ENCODE measurements around the gene LYL1. TPM values are rescaled to one million over a fixed set of nuclear protein-coding genes. Genes with fewer than 3 reads are reported as not detected.
A peak's percentile ranks its signal among the peaks of the same experiment; 100 is the strongest.

Gene LYL1
- total and polyA plus RNA-seq, 9 of the 15 experiments (the other 6 are each of a cell fraction or from before 2014, with no cell fraction given): 1.3 to 266 (median 34.0) TPM

DNA sequence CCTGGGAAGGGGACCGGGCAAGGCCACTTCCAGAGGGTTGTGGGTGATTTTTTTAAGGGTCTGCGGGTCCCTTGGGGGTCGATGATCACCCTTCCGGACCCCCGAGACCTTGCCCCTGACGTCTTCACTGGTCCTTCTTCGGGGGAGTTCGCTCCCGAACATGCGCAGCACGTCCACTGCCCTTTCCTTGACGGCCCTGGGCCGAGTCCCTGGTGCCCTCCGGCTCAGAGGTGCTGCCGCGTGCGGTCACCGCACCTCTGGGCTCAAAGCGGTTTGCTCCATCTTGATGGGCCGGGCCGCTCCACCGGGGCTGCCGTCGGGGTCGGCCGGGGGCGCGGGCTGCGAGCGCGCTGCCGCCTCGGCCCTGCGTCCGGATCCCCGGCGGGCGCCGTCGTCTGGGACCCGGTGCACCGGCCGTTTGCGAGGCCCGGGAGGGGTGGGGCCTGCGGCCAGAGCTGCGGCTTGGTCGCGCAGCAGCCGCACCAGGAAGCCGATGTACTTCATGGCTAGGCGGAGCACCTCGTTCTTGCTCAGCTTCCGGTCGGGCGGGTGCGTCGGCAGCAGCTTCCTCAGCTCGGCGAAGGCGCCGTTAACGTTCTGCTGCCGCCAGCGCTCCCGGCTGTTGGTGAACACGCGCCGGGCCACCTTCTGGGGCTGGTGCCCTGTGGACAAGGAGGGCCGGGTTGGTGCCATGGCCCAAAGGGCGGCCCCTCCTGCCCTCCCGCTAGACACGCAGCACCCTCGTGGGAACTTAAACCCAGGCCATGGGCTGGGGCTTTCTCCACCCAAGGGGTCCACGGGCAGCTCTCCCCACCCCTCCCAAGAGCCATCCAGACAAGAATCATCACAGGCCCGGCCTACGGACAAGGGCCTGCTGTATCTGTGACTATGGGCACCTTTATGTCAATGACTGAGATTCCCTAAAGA lies 3.3 kb downstream of the LYL1 start (continued):
- TF ChIP-seq TFAM (CRISPR knock-in tag; conservative IDR thresholded peaks at IDR 0.05): no peak
- no peak for TF ChIP-seq TAF9B (IDR thresholded peaks at IDR 0.05; ENCODE audit: partially characterized antibody)
- TF ChIP-seq, protein P1, sequence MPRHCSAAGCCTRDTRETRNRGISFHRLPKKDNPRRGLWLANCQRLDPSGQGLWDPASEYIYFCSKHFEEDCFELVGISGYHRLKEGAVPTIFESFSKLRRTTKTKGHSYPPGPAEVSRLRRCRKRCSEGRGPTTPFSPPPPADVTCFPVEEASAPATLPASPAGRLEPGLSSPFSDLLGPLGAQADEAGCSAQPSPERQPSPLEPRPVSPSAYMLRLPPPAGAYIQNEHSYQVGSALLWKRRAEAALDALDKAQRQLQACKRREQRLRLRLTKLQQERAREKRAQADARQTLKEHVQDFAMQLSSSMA (CRISPR knock-in tag; IDR thresholded peaks at IDR 0.05): 0 out of 2 replicates have a peak, but pooled peaks have one; percentile 69
- peak; percentile 70 for TF ChIP-seq ZNF589 (CRISPR knock-in tag; IDR thresholded peaks at IDR 0.05; ENCODE audit: low read depth)
- TF ChIP-seq, protein P2, sequence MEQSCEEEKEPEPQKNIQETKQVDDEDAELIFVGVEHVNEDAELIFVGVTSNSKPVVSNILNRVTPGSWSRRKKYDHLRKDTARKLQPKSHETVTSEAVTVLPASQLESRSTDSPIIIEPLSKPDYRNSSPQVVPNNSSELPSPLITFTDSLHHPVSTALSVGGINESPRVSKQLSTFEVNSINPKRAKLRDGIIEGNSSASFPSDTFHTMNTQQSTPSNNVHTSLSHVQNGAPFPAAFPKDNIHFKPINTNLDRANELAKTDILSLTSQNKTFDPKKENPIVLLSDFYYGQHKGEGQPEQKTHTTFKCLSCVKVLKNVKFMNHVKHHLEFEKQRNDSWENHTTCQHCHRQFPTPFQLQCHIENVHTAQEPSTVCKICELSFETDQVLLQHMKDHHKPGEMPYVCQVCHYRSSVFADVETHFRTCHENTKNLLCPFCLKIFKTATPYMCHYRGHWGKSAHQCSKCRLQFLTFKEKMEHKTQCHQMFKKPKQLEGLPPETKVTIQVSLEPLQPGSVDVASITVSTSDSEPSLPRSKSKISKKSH (CRISPR knock-in tag; IDR thresholded peaks at IDR 0.05): no peak
- 0 out of 2 replicates have a peak, but pooled peaks have one; percentile 9 for TF ChIP-seq E2F3 (CRISPR knock-in tag; IDR thresholded peaks at IDR 0.05)
- TF ChIP-seq SAP30 (IDR thresholded peaks at IDR 0.05; ENCODE audit: borderline replicate concordance, insufficient read depth, low read depth, low read length, poor library complexity, severe bottlenecking): peak; percentile 50
- TF ChIP-seq JUN (IDR thresholded peaks at IDR 0.05; ENCODE audit: borderline replicate concordance, low read depth, low read length): no peak
- no peak for TF ChIP-seq JUN (CRISPR knock-in tag; IDR thresholded peaks at IDR 0.05; ENCODE audit: borderline replicate concordance)
- TF ChIP-seq GTF2F1 (IDR thresholded peaks at IDR 0.05; ENCODE audit: low read depth, low read length): no peak
- TF ChIP-seq, protein P3, sequence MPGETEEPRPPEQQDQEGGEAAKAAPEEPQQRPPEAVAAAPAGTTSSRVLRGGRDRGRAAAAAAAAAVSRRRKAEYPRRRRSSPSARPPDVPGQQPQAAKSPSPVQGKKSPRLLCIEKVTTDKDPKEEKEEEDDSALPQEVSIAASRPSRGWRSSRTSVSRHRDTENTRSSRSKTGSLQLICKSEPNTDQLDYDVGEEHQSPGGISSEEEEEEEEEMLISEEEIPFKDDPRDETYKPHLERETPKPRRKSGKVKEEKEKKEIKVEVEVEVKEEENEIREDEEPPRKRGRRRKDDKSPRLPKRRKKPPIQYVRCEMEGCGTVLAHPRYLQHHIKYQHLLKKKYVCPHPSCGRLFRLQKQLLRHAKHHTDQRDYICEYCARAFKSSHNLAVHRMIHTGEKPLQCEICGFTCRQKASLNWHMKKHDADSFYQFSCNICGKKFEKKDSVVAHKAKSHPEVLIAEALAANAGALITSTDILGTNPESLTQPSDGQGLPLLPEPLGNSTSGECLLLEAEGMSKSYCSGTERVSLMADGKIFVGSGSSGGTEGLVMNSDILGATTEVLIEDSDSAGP (CRISPR knock-in tag; IDR thresholded peaks at IDR 0.05): no peak
- no peak; the same call in 1 of the 2 replicates for TF ChIP-seq POLR2H (tag; IDR thresholded peaks at IDR 0.05; ENCODE audit: low read depth)
- TF ChIP-seq ZNF282 (CRISPR knock-in tag; IDR thresholded peaks at IDR 0.05): peak; percentile 72; the same call in 1 of the 2 replicates
- TF ChIP-seq SRSF1 (IDR thresholded peaks at IDR 0.05; ENCODE audit: low read depth, low read length): no peak
- no peak for TF ChIP-seq POU5F1 (IDR thresholded peaks at IDR 0.05; ENCODE audit: borderline replicate concordance, low read depth, low read length, partially characterized antibody)
- no peak for TF ChIP-seq ZNF785 (CRISPR knock-in tag; IDR thresholded peaks at IDR 0.05)
- TF ChIP-seq, protein P4, sequence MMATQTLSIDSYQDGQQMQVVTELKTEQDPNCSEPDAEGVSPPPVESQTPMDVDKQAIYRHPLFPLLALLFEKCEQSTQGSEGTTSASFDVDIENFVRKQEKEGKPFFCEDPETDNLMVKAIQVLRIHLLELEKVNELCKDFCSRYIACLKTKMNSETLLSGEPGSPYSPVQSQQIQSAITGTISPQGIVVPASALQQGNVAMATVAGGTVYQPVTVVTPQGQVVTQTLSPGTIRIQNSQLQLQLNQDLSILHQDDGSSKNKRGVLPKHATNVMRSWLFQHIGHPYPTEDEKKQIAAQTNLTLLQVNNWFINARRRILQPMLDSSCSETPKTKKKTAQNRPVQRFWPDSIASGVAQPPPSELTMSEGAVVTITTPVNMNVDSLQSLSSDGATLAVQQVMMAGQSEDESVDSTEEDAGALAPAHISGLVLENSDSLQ (IDR thresholded peaks at IDR 0.05): no peak
- TF ChIP-seq, protein P5, sequence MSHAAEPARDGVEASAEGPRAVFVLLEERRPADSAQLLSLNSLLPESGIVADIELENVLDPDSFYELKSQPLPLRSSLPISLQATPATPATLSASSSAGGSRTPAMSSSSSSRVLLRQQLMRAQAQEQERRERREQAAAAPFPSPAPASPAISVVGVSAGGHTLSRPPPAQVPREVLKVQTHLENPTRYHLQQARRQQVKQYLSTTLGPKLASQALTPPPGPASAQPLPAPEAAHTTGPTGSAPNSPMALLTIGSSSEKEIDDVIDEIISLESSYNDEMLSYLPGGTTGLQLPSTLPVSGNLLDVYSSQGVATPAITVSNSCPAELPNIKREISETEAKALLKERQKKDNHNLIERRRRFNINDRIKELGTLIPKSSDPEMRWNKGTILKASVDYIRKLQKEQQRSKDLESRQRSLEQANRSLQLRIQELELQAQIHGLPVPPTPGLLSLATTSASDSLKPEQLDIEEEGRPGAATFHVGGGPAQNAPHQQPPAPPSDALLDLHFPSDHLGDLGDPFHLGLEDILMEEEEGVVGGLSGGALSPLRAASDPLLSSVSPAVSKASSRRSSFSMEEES (CRISPR knock-in tag; IDR thresholded peaks at IDR 0.05): no peak
- TF ChIP-seq HDAC3 (IDR thresholded peaks at IDR 0.05; ENCODE audit: borderline replicate concordance, partially characterized antibody): no peak

Measured in K562 (cell line).